HCT116 (cell line): ENCODE data around the gene FGF19. TPM values are rescaled to one million over a fixed set of nuclear protein-coding genes. Genes with fewer than 3 reads are reported as not detected.

Experiments
- ATAC-seq: fragments of 200-7000 bp; cut with Tn5 transposase; 2 replicates; pipeline ENCODE4 v1.9.1; 2020; ENCODE audit warnings: mild to moderate bottlenecking, moderate library complexity
- BruUV-seq: library from RNA; stranded (reverse); fragments of 400-500 nt; replicated peaks from 2 replicates; lab custom pipeline; 2021; lab: Mats Ljungman, UMichigan
- CTCF ChIA-PET: fragments of 300-600 bp; sonication (Branson Sonifier 250); formaldehyde crosslinking; loops from one replicate; lab custom pipeline; 2021; ENCODE audit warnings: antibody characterized with exemption; lab: Charles Lee
- POLR2A ChIA-PET: fragments of 300-600, 350-600 bp; sonication (Branson Sonifier 250); formaldehyde crosslinking; loops from one replicate; lab custom pipeline; 2021; ENCODE audit warnings: antibody characterized with exemption; lab: Charles Lee
- RAD21 ChIA-PET, 2 experiments: fragments of 300-600 bp; sonication (Branson Sonifier 250); formaldehyde crosslinking; loops; one replicate each; lab custom pipeline; 2023; ENCODE audit warnings: low total read pairs in 2 of 2; ENCODE audit not compliant: uncharacterized antibody in 2 of 2, unreplicated experiment in 2 of 2, low non-redundant PET in 1 of 2; lab: Charles Lee
- DNase-seq: peaks from one replicate; pipeline ENCODE4 v3.0.0-alpha.2; 2010; ENCODE audit warnings: low read depth, low spot score
- H2AFZ ChIP-seq: fragments of 200-600 bp; shearing (Covaris generic), sonication (generic); 2 replicates; pipeline ENCODE4 v1.6.1; 2017; ENCODE audit warnings: low read depth, mixed run types, mixed read lengths, antibody characterized with exemption, low read length; ENCODE audit not compliant: poor library complexity, severe bottlenecking
- H3K27ac ChIP-seq: 2 replicates; pipeline ENCODE4 v1.5.1; 2012; ENCODE audit warnings: low read depth, low read length
- H3K27me3 ChIP-seq: fragments of 200-600 bp; sonication (generic); 2 replicates; pipeline ENCODE4 v1.6.1; 2016; ENCODE audit warnings: mixed run types, low read length, mixed read lengths; ENCODE audit not compliant: insufficient read depth
- H3K36me3 ChIP-seq, 2 experiments: fragments of 200-500 bp in 1 of 2; fragments of 200-600 bp in 1 of 2; sonication (Bioruptor generic) in 1 of 2; sonication (generic) in 1 of 2; 2 replicates each; pipeline versions ENCODE4 v1.5.1 to v1.6.1; 2014 to 2016; ENCODE audit warnings: low read length in 2 of 2, inconsistent platforms in 1 of 2, mixed read lengths in 1 of 2, mixed run types in 1 of 2; ENCODE audit not compliant: insufficient read depth in 2 of 2, control insufficient read depth in 1 of 2
- H3K4me1 ChIP-seq, 2 experiments: fragments of 200-600 bp in 1 of 2; sonication (generic) in 1 of 2; 2 replicates each; pipeline versions ENCODE4 v1.5.1 to v1.6.1; 2012 to 2017; ENCODE audit warnings: low read length in 2 of 2, inconsistent platforms in 1 of 2, mild to moderate bottlenecking in 1 of 2, mixed read lengths in 1 of 2, mixed run types in 1 of 2, moderate library complexity in 1 of 2; ENCODE audit not compliant: insufficient read depth in 2 of 2, control insufficient read depth in 1 of 2
- H3K4me2 ChIP-seq: fragments of 200-600 bp; sonication (generic); 2 replicates; pipeline ENCODE4 v1.6.1; 2017; ENCODE audit warnings: mixed run types, low read length, mixed read lengths
- H3K4me3 ChIP-seq, 2 experiments: fragments of 200-600 bp in 1 of 2; sonication (generic) in 1 of 2; replicated peaks in 1 of 2; 2 replicates each; pipeline ENCODE4 v1.5.1; 2011 to 2016; ENCODE audit warnings: low read length in 2 of 2, control low read depth in 1 of 2, low read depth in 1 of 2, mild to moderate bottlenecking in 1 of 2, mixed read lengths in 1 of 2, mixed run types in 1 of 2
- H3K79me2 ChIP-seq: fragments of 200-600 bp; sonication (generic); 2 replicates; pipeline ENCODE4 v1.6.1; 2017; ENCODE audit warnings: mild to moderate bottlenecking, mixed run types, low read length, moderate library complexity, mixed read lengths; ENCODE audit not compliant: insufficient read depth
- H3K9ac ChIP-seq: fragments of 200-600 bp; sonication (generic); 2 replicates; pipeline ENCODE4 v1.6.1; 2016; ENCODE audit warnings: low read length, mixed read lengths
- H3K9me2 ChIP-seq: fragments of 200-600 bp; sonication (generic), shearing (Covaris generic); 2 replicates; pipeline ENCODE4 v1.6.1; 2017; ENCODE audit warnings: mixed run types, mild to moderate bottlenecking, moderate library complexity; ENCODE audit not compliant: insufficient read depth
- H3K9me3 ChIP-seq, 2 experiments: fragments of 200-500 bp in 1 of 2; fragments of 200-600 bp in 1 of 2; sonication (Bioruptor generic) in 1 of 2; sonication (generic) in 1 of 2; 2 replicates each; pipeline ENCODE4 v1.6.1; 2014 to 2017; ENCODE audit warnings: low read length in 2 of 2, mixed read lengths in 2 of 2, inconsistent platforms in 1 of 2, low read depth in 1 of 2, mild to moderate bottlenecking in 1 of 2, mixed run types in 1 of 2, moderate library complexity in 1 of 2; ENCODE audit not compliant: control insufficient read depth in 1 of 2, insufficient read depth in 1 of 2
- H4K20me1 ChIP-seq: fragments of 200-600 bp; sonication (generic), shearing (Covaris generic); 2 replicates; pipeline ENCODE4 v1.6.1; 2017; ENCODE audit warnings: mixed run types, mild to moderate bottlenecking, moderate library complexity; ENCODE audit not compliant: insufficient read depth
- EGR1 ChIP-seq: IDR thresholded peaks from 2 replicates; pipeline ENCODE4 v1.6.1; 2012; ENCODE audit warnings: low read depth
- ELF1 ChIP-seq: IDR thresholded peaks from 2 replicates; pipeline ENCODE4 v1.6.1; 2012; ENCODE audit warnings: low read depth, borderline replicate concordance
- JUND ChIP-seq: IDR thresholded peaks from 2 replicates; pipeline ENCODE4 v1.6.1; 2012
- POLR2AphosphoS5 ChIP-seq: IDR thresholded peaks from 2 replicates; pipeline ENCODE4 v1.6.1; 2011; ENCODE audit warnings: mild to moderate bottlenecking, low read depth, low read length, moderate library complexity
- SIN3A ChIP-seq: IDR thresholded peaks from 2 replicates; pipeline ENCODE4 v1.6.1; 2012; ENCODE audit warnings: low read depth
- SP1 ChIP-seq: IDR thresholded peaks from 2 replicates; pipeline ENCODE4 v1.6.1; 2012; ENCODE audit warnings: low read depth
- YY1 ChIP-seq: IDR thresholded peaks from 2 replicates; pipeline ENCODE4 v1.6.1; 2011; ENCODE audit warnings: low read length, low read depth, moderate library complexity, mild to moderate bottlenecking; ENCODE audit not compliant: insufficient replicate concordance; ENCODE audit errors: extremely low read depth
- intact Hi-C: fragments of 100-400 bp; cut with micrococcal nuclease; formaldehyde crosslinking; loops from 2 replicates; pipeline ENCODE4 v1.10.0; 2022
- total RNA-seq: library from RNA; stranded (reverse); gene quantifications from one replicate; pipeline ENCODE4 v1.2.1, GENCODE V29; 2021; ENCODE audit not compliant: unreplicated experiment
- TF ChIP-seq, protein P1 (sequence below): IDR thresholded peaks from 2 replicates; pipeline ENCODE4 v1.6.1; 2012
- TF ChIP-seq, protein P2 (sequence below), 3 experiments: fragments of 200-600 bp in 1 of 3; sonication (generic) in 1 of 3; IDR thresholded peaks in 2 of 3; conservative IDR thresholded peaks in 1 of 3; 2 replicates each; pipeline ENCODE4 v1.5.1; 2012 to 2017; ENCODE audit warnings: low read depth in 2 of 3, low read length in 2 of 3, antibody characterized with exemption in 1 of 3, borderline replicate concordance in 1 of 3, control low read depth in 1 of 3, mild to moderate bottlenecking in 1 of 3, mixed read lengths in 1 of 3, mixed run types in 1 of 3, moderate library complexity in 1 of 3; ENCODE audit not compliant: insufficient read depth in 1 of 3

Gene FGF19
- total RNA-seq, 1 experiment from 2014 or later = 37.5 TPM

DNA sequence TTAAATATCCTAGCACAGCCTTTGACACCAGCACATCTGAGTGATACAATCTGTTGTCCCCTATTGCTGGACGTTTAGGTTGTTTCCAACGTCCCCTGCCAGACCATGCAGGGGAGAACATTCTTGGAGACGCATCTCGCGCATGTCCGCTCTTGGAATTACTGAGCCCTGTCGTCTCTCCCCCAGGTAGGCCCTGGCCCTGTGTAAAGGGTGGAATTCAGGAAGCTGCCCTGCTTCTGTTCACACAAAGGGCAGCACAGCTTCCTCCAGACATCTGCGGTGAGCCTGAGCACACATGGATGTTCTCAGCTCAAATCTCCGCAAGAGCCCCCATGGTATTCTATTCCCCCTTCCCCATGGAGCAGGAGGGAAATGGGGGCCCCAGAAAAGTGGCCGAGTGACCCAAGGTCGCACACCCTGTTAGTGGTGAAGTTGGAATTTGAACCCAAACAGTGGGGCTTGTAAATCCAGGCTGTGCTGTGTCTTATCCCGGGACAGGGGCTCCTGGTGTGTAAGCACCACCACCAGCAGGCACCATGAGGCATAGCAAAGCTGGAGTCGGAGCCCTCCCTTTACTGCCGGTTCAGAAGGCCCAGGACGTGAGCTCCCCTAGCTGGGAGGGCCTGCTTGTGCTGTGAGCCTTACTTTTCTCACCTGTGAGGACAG is 5.0 kb upstream of the FGF19 start:
- H3K27ac ChIP-seq = no peak overlapping the region
- no peaks in the 10 kb centered on the region for H3K9me3 ChIP-seq
- no peaks in the 10 kb centered on the region for H3K27me3 ChIP-seq
- no peak overlapping the region for H3K4me3 ChIP-seq
- ChIA-PET CTCF (interaction anchor here (1.3 kb wide), 2 partner anchors 10 to 11 kb away, joined by 3 to 5 read pairs; no protein-coding TSS in a partner anchor), POLR2A (interaction anchor here (1.0 kb wide), 1 partner anchor 8 kb away, joined by 3 read pairs; no protein-coding TSS in a partner anchor), RAD21 (no interaction called here)
- H3K36me3 ChIP-seq = no peaks in the 10 kb centered on the region
- DNase-seq (no peak), ATAC-seq (no peak)
- peaks cover 13 to 35% of the 10 kb centered on the region in 2 experiments for H3K4me1 ChIP-seq
- no peak for TF ChIP-seq EGR1
- TF ChIP-seq, protein P1, sequence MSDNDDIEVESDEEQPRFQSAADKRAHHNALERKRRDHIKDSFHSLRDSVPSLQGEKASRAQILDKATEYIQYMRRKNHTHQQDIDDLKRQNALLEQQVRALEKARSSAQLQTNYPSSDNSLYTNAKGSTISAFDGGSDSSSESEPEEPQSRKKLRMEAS = no peak
- no peak for TF ChIP-seq JUND
- TF ChIP-seq ELF1 = no peak
- no peak for TF ChIP-seq YY1
- no peak for TF ChIP-seq POLR2AphosphoS5
- peaks cover 9% of the 10 kb centered on the region; the same call in 1 of the 2 replicates for H3K79me2 ChIP-seq
- no peak overlapping the region for H2AFZ ChIP-seq
- no TSS peak for BruUV-seq
- H3K4me2 ChIP-seq = no peak overlapping the region
- no peak overlapping the region for H3K9ac ChIP-seq
- no peaks in the 10 kb centered on the region for H3K9me2 ChIP-seq
- H4K20me1 ChIP-seq = no peaks in the 10 kb centered on the region
- intact Hi-C loops = no loop called here

DNA sequence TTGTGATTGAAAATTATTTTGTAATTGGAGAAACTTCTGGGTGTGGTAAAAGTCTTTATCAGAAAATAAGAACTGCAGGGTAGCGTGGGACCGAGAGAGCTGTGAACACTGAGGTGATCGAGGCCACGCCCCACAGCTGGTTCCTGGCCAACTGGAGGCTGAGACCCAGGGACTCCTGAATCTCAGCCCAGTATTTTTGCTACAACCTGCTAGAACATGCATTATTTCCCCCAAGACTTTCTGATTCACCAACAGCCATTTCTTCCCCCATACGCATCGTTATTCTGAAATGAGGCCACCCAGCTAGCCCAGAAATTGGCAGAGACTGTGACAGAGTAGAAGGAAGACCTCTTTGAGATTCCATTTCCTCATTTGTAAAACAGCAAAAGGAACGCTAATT is 3.4 kb upstream of the FGF19 start:
- Histone ChIP-seq H3K9me2 (no peaks in the 10 kb centered on the region), H2AFZ (peak overlapping the region; percentile 28), H3K9ac (no peak overlapping the region), H3K4me3 (no peak overlapping the region), H3K4me2 (peak overlapping the region; percentile 33), H3K9me3 (no peaks in the 10 kb centered on the region), H3K79me2 (no peaks in the 10 kb centered on the region; the same call in 1 of the 2 replicates), H3K36me3 (no peaks in the 10 kb centered on the region), H3K27me3 (no peaks in the 10 kb centered on the region), H4K20me1 (no peaks in the 10 kb centered on the region), H3K27ac (no peak overlapping the region), H3K4me1 (peaks cover 11 to 41% of the 10 kb centered on the region in 2 experiments)
- ChIA-PET CTCF (interaction anchor here (0.7 kb wide), 1 partner anchor 90 kb away, joined by 4 read pairs; no protein-coding TSS in a partner anchor), RAD21 (no interaction called here), POLR2A (interaction anchor here (1.7 kb wide), 1 partner anchor 10 kb away, joined by 5 read pairs; no protein-coding TSS in a partner anchor)
- BruUV-seq = no TSS peak
- DNase-seq (no peak), ATAC-seq (no peak)
- TF ChIP-seq SIN3A (no peak), EGR1 (no peak), SP1 (no peak)
- TF ChIP-seq, protein P2, sequence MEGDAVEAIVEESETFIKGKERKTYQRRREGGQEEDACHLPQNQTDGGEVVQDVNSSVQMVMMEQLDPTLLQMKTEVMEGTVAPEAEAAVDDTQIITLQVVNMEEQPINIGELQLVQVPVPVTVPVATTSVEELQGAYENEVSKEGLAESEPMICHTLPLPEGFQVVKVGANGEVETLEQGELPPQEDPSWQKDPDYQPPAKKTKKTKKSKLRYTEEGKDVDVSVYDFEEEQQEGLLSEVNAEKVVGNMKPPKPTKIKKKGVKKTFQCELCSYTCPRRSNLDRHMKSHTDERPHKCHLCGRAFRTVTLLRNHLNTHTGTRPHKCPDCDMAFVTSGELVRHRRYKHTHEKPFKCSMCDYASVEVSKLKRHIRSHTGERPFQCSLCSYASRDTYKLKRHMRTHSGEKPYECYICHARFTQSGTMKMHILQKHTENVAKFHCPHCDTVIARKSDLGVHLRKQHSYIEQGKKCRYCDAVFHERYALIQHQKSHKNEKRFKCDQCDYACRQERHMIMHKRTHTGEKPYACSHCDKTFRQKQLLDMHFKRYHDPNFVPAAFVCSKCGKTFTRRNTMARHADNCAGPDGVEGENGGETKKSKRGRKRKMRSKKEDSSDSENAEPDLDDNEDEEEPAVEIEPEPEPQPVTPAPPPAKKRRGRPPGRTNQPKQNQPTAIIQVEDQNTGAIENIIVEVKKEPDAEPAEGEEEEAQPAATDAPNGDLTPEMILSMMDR (IDR thresholded peaks at IDR 0.05 in 2 of 3, conservative IDR thresholded peaks at IDR 0.05 in 1 of 3; ENCODE audit: borderline replicate concordance in 1 of 3, insufficient read depth in 1 of 3, low read depth in 2 of 3, low read length in 2 of 3) = no peak
- intact Hi-C loops = no loop called here
